ENCODE data around the gene CDKN1B. TPM values are rescaled to one million over a fixed set of nuclear protein-coding genes. Genes with fewer than 3 reads are reported as not detected.

The CDKN1B gene
- total and polyA plus RNA-seq, 2 donors (not counting 3 experiments of a cell fraction or from before 2014, with no cell fraction given) = 12.7 to 40.8 TPM

DNA sequence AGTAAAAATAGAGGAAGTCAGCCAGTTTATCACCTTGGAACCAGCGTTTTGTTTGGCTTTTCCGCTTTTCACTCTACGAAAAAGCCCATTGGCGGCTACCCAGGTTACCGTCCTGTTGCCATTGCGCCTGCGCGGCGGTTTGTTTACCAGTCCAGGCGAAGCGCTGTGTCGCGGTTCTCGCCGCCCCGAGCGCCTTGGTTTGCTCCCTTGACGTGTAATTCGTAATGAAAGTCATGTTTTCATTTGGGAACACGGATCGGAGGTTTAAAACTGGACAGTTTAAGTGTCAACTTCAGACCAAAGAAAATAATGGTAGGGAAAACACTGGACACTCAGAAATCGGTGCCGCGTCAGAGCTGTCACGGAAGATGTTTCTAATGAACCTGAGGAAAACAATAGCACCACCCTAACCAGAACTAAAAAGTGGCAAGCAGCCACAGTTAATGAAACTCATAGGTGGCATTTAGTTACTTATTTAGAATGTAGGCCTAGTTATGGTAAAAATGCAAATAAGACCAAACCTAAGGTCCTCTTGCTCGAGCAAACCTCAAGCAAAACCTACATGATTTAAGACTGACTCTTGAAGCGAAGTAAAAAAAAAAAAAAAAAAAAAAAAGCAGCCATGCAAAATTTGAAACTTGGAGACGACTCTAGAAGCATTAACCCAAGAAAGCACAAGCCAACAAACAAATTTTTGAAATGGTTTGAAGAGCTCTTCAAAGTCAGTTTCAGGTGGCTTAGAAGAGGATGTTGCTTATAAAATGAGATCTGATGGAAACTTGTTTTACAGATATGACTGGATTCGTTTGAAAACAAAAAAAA, 20.4 kb upstream of the CDKN1B start:
- Histone ChIP-seq H3K27me3 (ENCODE audit: control insufficient read depth in 2 of 2, insufficient read depth in 2 of 2, low read length in 2 of 2) (no peaks in the 10 kb centered on the region), H4K20me1 (replicated peaks; ENCODE audit: control insufficient read depth, extremely low read depth, insufficient read depth, low read length) (no peaks in the 10 kb centered on the region), H2AFZ (ENCODE audit: low read depth, low read length) (peak overlapping the region; percentile 97), H3K9me3 (replicated peaks; ENCODE audit: control insufficient read depth, insufficient read depth, low read length) (no peaks in the 10 kb centered on the region), H3K27ac (ENCODE audit: insufficient read depth, low read depth, low read length) (peak overlapping the region; percentile 98), H3K4me2 (ENCODE audit: insufficient read depth, low read length) (peak overlapping the region; percentile 99), H3K36me3 (ENCODE audit: control insufficient read depth in 2 of 2, extremely low read depth in 1 of 2, insufficient read depth in 2 of 2, low read length in 2 of 2) (no peaks in the 10 kb centered on the region), H3K9me1 (replicated peaks; ENCODE audit: control insufficient read depth, extremely low read depth, insufficient read depth, low read length) (no peaks in the 10 kb centered on the region), H3K9ac (replicated peaks; ENCODE audit: extremely low read depth, insufficient read depth, low read length) (peak overlapping the region; percentile 100), H3K79me2 (ENCODE audit: control insufficient read depth, insufficient read depth, low read length) (no peaks in the 10 kb centered on the region), H3K4me1 (ENCODE audit: control insufficient read depth, extremely low read depth, insufficient read depth, low read length) (peaks cover 9% of the 10 kb centered on the region), H3K4me3 (replicated peaks in 1 of 3; ENCODE audit: insufficient read depth in 1 of 3, low read depth in 1 of 3, low read length in 3 of 3) (peak overlapping the region; percentile 45 to 98 (median 88))
- DNase-seq (ENCODE audit: low read depth, low spot score) = peak; percentile 92
- TF ChIP-seq, protein P1, sequence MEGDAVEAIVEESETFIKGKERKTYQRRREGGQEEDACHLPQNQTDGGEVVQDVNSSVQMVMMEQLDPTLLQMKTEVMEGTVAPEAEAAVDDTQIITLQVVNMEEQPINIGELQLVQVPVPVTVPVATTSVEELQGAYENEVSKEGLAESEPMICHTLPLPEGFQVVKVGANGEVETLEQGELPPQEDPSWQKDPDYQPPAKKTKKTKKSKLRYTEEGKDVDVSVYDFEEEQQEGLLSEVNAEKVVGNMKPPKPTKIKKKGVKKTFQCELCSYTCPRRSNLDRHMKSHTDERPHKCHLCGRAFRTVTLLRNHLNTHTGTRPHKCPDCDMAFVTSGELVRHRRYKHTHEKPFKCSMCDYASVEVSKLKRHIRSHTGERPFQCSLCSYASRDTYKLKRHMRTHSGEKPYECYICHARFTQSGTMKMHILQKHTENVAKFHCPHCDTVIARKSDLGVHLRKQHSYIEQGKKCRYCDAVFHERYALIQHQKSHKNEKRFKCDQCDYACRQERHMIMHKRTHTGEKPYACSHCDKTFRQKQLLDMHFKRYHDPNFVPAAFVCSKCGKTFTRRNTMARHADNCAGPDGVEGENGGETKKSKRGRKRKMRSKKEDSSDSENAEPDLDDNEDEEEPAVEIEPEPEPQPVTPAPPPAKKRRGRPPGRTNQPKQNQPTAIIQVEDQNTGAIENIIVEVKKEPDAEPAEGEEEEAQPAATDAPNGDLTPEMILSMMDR (IDR thresholded peaks at IDR 0.05; ENCODE audit: extremely low read depth in 1 of 2, insufficient read depth in 1 of 2, low read depth in 1 of 2, low read length in 2 of 2) = no peak
- peak; percentile 54 for TF ChIP-seq POLR2AphosphoS5 (IDR thresholded peaks at IDR 0.05; ENCODE audit: insufficient read depth, low read depth, low read length)
- no peak for TF ChIP-seq MAX (IDR thresholded peaks at IDR 0.05; ENCODE audit: insufficient read depth, insufficient read length)
- TF ChIP-seq EZH2 (IDR thresholded peaks at IDR 0.05; ENCODE audit: borderline replicate concordance, low read depth, low read length, severe bottlenecking) = no peak
- TF ChIP-seq POLR2A (IDR thresholded peaks at IDR 0.05; ENCODE audit: low read depth, low read length) = peak; percentile 61
- TF ChIP-seq GATA2 (IDR thresholded peaks at IDR 0.05; ENCODE audit: insufficient read depth, insufficient read length, low read depth, low read length) = no peak
- CTCF ChIA-PET = interaction anchor here (0.9 to 2.1 kb wide), 5 partner anchors 40 to 321 kb away, joined by 3 to 8 read pairs (median 4); no protein-coding TSS in a partner anchor
- POLR2A ChIA-PET = interaction anchor here (1.2 kb wide), 1 partner anchor 18 kb away, joined by 4 read pairs; no protein-coding TSS in a partner anchor
- TSS peak; percentile 84 for BruUV-seq (replicated peaks)
- intact Hi-C loops (cut with micrococcal nuclease) = loop anchor here (1.0 to 5.0 kb wide), 4 partner anchors 18 to 359 kb away; no protein-coding TSS in a partner anchor
- FAIRE-seq = peak; percentile 77
- dilution Hi-C loops (cut with MboI; ENCODE audit: extremely low pct_ligation_motif_present, low sequenced_read_pairs) = no loop called here

Data from endothelial cell of umbilical vein (primary cell).